Activated CD8-positive, alpha-beta memory T cell treated with anti-CD3 and anti-CD28 coated beads, Interleukin-2, amount 50 U/mL, for 24 hours (primary cell): ENCODE results near the gene SBNO2.
"Not testable (repeated sequence)": the region's sequence is repeated elsewhere in the genome, so short reads cannot be mapped to it uniquely, and the experiment has no call there.

Source experiments
- DNase-seq: peaks from one replicate; pipeline ENCODE4 v3.0.0-alpha.2; 2020; ENCODE audit errors: extremely low read depth

Gene SBNO2

DNA sequence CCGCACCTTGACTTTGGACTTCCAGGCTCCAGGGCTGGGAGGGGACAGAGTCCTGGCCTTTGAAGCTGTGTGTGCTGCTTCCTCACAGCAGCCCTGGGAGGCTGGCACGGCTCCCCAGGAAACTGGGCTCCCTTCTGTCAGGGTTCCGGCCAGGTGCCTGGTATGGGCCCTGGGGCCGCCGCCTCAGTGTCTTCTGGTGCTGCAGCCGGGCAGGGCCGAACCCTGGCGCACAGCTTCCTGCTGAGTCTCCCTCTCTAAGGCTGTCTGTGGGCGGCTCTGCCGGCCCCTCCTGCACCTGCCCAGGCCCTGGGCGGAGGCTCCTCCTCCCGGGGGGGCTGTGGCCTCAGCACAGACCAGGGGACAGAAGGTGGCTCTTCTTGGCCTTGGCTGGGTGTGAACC is 37.9 kb downstream of the SBNO2 start:
- DNase-seq, result no peak

DNA sequence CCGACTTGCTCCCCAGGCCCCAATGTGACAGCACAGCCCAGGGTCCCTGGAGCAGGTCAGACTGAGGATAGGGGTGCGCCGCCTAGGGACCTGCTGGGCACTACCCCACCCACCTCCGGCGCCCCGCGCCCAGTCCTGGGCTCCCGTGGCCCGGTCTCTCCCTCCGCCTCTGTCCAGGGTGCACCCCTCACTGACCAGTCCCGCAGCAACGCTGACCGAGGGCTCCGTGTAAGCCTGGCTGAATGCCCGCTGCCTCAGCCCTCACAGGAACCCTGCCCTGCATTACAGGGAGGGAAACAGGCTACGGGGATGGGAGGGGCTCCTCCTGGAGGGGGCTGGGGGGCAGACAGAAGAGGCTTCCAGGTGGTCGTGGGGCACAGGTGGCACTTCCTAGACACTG is 38.6 kb downstream of the SBNO2 start:
- no peak for DNase-seq

GRCh38 chr19:1134431-1134830 is 39.6 kb downstream of the SBNO2 start:
- DNase-seq, result no peak

- peak; percentile 48 for DNase-seq
These were observed 40.6 kb downstream of the SBNO2 start for GRCh38 chr19:1133471-1133929.

- DNase-seq, result no peak
These were observed 41.3 kb downstream of the SBNO2 start for GRCh38 chr19:1132552-1133383.

DNA sequence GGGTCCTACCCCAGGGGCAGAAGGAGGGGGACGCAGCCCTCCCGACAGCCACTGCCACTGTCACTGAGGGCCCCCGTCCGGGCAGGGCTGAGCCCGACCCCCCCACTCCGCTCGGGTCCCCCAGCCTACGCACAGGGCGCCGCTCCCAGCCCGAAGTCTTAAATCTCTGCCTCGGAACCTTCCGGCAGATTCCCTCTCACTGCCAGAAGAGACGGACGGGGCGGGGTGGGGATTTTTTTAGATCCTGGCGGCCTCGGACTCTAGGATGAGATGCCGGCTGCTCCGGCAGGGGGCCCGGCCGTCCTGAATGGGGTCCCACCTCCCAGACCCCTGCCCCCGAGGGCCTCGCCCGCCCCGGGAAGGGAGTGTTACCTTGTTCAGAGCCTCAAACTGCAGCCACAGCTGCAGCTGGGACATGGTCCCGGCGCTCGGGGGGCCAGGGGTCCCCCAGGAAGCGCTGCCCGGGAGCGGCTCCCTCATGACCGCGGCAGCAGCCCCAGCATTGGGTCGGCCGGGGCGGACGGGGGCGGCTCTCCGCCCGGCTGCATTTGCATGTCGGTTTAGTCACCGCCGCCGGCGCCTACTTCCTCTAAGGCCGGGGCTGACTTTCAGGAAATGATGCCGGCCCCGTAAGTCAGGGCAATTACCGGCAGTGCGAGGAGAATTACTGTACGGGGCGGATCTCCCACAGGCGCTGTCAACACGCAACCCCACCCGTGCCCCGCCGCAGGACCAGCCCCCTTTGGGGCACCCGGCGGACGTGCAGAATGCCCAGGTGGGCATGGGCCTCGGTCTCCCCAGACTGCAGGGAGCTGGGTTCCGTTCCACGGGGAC is 42.1 kb downstream of the SBNO2 start:
- DNase-seq, result peak; percentile 72

- DNase-seq, result no peak
These were observed 43.0 kb downstream of the SBNO2 start for GRCh38 chr19:1130771-1131717.

- DNase-seq, result no peak
These were observed 44.5 kb downstream of the SBNO2 start for GRCh38 chr19:1129535-1129934.

GRCh38 chr19:1129084-1129483 is 45.0 kb downstream of the SBNO2 start:
- not testable (repeated sequence) for DNase-seq

GRCh38 chr19:1128106-1128505 is 46.0 kb downstream of the SBNO2 start:
- no peak for DNase-seq

- DNase-seq, result no peak
These were observed 46.9 kb downstream of the SBNO2 start for GRCh38 chr19:1126984-1127760.

GRCh38 chr19:1125601-1126467 is 48.2 kb downstream of the SBNO2 start:
- DNase-seq, result no peak

GRCh38 chr19:1123885-1124677 is 50.0 kb downstream of the SBNO2 start:
- DNase-seq, result no peak

- no peak for DNase-seq
These were observed 50.7 kb downstream of the SBNO2 start for GRCh38 chr19:1123381-1123780.

DNA sequence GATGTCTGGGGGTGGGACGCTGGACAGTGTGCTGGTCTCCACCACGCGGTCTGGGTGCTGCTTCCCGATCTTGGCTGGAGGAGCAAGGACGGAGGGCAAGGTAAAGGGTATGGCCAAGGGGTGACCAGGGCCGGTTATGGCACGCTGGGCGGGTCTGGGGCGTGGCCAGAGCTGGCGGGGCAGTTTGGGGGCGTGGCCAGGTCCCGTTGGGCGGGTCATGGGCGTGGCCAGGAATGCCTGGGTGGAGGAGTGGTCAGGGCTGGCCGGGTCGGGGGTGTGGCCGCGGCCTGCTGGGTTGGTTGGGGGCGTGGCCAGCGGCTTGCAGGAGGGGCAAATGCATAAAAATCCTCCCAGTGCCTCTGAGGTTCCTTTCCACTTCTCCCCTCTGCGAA is 51.1 kb downstream of the SBNO2 start:
- no peak for DNase-seq

GRCh38 chr19:1122021-1122971 is 51.8 kb downstream of the SBNO2 start:
- no peak for DNase-seq

GRCh38 chr19:1121395-1121794 is 52.7 kb downstream of the SBNO2 start:
- DNase-seq, result no peak
